ENCODE measurements around the gene SPOUT1.

The SPOUT1 gene

DNA sequence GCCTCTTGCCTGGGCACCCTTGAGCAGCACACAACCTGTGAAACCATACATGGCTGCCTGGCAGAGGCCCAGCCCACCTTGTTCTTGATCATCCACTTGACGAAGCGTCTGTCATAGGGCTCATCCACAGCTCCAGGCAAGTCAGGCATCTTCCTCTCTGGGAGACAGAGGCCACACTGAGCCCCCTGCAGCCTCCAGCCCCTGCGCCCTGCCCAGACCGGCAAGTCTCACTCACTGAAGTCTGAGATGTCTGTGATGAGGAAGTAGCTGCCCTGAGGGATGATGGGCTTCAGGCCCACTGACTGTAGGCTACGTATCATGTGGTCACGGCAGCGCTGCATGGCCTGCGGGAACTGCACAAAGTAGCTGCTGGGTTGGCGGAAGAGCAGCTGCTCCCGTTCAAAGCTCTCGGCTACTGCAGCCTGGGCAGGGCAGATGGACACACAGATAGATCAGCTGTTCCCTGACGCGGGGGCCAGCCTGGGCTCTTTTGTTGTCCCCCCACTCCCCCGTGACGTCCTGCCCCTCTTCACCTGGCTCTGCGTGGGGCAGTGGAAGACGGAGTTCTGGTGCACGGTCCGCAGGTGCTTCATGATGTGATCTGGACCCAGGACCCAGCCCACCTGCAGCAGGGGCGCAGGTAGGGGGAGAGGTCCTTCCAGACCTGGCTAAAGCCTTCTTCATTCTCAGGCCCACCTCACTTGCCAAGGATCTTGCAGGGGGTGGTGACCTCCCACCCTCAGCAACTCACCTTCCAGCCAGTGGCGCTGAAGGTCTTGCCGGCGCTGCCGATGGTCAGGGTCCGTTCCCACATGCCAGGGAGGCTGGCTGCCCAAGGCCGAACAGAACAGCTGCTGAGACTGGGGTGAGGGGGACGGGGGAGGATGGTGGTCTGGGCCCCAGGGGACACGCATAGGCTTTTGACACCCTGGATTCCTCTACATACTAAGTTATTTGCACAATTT, 5.9 kb upstream of the SPOUT1 start:
- no peak for FAIRE-seq

DNA sequence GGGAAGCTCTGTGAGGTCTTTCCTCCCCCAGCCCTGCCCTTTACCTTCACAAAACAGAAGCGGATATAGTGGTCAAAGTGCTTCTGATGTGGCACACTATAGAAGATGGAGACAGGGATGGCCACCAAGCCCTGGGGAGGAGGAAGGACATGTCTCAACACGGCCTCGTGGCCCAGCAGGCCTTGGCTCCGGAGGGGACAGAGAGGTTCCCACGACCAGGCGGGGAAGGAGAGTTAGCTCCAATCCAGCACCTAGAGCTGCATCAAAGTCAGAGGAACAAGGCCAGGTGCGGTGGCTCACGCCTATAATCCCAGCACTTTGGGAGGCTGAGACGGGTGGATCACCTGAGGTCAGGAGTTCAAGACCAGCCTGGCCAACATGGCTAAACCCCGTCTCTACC, 4.1 kb upstream of the SPOUT1 start:
- no peak for FAIRE-seq

DNA sequence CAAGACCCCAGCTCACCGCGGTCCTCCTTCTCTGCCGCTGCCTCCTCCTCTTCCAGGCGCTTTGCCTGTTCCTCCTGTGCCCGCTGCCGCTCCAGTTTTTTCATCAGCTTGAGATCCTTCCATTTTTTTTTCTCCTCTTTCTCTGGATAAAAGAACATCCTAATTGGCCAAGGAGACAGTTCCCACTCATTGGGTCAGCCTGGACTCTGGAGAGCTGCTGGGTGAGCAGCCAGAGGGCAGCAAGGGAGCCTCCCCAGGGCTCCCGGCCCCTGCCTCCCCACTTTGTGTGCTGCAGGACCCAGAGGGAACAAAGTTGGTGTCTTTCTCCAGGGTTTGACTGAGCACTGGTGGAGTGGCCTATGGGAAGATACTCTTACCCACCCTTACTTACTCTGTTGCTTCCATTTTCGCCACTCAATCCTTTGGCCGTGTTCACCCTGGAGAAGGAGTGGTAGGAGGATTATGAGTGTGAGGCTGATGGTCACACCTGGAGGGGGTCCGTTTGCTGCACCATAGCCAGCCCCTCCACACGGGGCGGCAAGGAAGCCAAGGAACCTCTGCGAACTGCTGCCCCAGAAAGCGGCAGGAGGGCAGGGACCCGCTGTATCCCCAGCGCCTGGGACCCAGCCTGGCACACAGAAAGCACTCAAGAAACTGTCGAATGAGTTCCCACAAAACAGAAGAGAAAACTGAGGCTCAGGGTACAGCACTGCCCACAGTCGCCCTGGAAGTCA, 708 bp downstream of the SPOUT1 start:
- FAIRE-seq = no peak

DNA sequence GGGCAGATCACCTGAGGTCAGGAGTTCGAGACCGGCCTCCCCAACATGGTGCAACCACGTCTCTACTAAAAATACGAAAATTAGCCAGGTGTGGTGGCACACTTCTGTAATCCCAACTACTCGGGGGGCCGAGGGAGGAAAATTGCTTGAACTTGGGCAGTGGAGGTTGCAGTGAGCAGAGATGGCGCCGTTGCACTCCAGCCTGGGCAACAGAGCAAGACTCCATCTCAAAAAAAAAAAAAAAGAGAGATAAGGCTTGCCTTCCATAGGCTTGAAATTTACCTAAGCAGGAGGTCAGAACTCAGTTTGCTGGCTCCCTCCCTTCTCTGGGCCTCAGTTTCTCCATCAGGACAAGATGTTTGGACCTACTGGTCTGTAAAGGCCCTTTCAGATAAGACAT, 1.3 kb downstream of the SPOUT1 start:
- FAIRE-seq = no peak

DNA sequence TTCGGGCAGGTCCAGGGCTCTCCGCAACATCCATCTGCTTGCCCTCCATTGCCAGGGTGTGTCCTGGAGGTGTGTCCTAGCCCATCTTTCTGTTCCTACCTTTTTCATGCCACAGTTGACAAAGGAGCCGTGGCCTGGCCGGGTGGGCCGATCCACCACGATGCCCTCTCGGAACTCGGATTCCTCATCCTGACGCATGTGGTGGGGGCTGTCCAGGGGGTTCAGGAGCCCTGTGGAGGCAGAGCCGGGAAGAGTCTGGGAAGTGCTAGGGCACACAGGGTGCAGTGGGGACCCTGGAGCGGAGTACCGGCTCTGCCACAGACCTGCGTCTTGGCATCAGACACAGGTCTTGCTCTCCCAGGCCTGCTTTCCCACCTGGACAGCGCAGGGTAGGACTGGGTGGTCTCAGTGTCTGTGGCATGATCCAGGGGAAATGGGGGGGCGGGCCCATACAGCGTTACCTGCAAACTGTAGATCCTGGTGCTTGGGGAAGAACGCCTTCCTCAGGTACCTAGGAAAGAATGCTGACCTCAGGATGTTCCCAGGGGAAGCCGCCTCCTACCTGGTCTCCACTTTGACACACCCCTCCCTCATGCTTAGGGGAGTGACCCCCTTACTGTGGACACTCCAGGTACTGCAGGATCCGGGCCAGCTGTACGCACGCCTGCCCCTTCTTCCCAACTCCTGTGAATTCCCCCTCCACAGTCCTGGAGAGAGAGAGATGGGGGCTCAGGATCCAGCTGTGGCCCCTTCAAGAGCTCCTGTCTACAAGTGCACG, 3.5 kb downstream of the SPOUT1 start:
- FAIRE-seq = no peak

DNA sequence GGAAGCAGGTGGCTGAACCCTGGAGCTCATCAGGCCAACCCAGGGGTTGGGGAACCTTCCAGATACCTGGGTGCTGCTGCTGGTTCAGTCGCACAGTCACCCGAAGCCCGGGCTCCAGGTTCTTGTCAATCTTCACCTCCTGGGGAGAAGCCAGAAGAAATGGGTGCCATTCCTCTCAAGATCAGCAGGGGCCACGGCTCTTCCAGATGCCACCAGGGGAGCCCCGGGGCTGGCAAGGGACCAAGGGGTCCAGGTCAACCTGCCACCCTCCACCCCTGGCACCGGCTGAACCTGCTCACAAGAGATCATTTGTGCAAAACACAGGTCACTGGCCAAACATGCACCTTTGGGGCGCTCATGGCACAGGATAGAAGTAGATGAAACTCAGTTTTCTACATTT, 4.7 kb downstream of the SPOUT1 start:
- no peak for FAIRE-seq

DNA sequence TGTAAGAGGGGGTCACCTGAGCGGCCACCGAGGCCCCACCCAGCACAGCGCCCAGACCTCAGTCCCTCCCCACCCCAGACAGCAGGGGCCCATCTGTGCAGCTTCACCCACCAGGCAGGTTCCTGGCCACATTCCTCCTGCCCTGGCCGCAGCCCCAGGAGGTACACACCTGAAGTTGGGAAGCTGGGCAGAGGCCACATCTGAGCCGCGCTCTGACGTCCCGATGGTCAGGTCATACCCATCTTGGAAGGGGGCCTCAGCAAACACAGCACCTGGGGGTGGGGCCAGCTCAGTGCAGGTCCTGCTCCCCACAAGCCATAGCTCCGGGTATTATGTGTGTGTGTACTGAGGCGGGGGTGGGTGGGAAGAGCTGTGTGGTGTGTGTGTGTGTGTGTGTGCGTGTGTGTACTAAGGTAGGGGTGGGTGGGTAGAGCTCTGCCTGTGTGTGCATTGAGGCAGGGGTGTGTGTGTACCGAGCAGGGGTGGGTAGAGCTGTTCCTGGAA, 5.6 kb downstream of the SPOUT1 start:
- no peak for FAIRE-seq

DNA sequence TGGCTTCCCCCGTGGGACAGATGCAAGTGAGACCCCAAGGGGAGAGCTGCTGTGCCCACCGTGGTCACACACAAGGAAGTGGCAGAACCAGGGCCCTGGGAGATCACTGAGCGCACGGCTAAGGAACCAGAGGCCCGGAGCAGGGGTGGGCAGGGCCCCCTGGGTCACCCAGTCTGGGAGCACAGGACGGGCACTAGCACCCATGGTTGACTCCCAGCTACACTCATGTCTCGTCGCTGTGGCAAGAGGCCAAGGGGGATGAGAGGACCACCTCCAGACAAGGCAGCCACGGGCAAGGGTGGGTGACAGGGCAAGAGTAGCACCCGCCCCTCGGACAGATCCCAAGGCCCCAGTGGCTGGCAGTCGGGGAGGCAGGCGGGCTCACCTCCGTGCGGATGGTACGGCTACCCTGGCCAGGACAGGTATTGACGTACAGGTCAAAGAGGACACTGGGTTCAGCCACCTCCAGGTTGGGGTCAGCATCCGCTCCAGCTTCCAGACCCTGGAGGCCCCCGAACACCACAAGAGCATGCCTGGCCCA, 6.2 kb downstream of the SPOUT1 start:
- no peak for FAIRE-seq

DNA sequence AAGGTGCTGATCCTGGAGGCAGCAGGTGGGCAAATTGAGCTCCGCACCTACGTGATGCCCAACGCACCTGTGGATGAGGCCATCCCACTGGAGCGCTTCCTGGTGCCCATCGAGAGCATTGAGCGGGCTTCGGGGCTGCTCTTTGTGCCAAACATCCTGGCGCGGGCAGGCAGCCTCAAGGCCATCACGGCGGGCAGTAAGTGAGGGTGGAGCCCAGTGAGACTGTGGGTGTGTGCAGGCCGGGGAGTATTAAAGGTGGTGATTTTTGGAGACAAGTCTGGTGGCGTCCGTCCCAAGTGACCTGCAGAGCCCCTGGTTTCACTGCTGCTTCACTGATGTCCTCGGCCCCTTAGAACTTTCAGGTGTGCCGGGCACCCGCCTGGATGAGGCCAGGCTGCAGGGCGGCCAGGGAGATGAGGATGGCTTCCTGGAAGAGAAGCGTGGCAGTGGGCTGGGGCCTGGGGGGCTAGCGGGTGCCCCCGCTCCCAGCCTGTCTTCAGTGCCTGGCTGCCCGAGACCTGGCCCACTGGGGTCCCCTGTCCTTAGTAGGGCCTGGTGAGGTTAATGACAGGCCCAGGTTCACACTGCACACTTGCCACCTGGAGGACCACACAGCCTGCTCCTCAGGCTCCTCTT, 7.1 kb downstream of the SPOUT1 start:
- FAIRE-seq = no peak

DNA sequence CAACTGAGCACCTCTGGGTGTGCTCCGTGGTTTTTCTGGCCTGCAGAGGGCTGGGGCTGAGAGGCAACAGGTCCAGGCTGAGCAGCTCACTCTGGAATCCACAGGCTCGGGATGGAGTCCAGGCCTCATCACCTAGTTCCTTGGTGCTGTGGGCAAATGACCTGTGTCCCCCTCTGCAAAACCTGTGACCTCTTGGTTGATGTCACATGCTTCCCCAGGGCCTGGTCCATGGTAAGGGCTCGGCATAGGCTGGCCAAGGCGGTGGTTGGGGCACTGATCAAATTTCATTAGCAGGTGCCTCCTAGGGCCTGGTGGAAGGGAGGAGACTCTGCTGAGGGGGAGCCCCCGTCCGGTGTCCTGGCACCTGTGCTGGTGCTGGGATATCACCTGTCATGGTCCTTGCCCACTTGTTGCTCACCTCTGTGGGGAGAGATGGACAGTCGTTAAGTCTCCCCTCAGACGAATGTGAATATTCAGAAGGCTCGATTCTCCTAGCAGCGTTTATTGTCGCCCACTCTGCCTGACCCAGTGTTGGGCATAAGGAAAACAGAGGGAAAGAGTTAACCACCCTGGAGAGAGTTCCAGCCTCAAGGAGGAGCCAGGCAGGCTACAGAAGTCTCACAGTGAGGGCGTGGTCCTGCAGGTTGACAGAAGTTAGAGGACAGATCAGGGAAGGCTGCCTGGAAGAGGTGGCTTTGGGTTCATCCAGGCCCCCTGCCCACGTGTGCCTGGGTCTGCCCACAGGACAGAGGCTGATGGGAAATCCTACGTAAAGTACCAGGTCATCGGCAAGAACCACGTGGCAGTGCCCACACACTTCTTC, 7.8 kb downstream of the SPOUT1 start:
- no peak for FAIRE-seq

DNA sequence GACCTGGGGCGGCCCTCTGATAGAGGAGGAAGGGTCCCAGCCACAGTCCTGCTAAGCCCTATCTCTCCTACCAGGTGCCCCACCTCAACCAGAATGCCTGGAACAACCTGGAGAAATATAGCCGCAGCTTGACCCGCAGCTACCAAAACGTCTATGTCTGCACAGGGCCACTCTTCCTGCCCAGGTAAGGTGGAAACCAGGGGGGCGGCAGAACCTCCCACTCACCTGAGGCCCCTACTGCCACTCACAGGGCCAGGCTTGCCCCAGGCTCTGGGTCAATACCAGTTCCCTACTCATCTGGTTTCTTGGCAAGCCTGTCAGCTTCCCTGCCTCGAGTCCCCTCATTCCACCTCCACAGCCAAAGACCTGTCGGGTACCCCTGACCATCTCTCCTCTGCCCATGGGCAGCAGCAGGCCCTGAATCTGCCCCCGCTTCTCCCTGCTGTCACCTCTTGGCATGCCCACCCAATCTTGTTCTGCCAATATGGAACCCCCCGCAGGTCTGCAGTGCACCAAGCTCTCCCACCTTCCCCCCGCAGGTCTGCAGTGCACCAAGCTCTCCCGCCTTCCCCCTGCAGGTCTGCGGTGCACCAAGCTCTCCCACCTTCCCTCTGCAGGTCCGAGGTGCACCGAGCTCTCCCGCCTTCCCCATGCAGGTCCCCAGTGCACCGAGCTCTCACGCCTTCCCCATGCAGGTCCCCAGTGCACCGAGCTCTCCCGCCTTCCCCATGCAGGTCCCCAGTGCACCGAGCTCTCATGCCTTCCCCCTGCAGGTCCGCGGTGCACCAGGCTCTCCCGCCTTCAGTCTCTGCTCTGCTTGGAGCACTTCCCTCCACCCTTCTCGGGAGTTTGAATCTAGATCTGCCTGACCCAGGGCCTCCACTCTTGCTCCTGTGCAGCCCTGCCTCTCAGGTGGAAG, 8.7 kb downstream of the SPOUT1 start:
- no peak for FAIRE-seq

DNA sequence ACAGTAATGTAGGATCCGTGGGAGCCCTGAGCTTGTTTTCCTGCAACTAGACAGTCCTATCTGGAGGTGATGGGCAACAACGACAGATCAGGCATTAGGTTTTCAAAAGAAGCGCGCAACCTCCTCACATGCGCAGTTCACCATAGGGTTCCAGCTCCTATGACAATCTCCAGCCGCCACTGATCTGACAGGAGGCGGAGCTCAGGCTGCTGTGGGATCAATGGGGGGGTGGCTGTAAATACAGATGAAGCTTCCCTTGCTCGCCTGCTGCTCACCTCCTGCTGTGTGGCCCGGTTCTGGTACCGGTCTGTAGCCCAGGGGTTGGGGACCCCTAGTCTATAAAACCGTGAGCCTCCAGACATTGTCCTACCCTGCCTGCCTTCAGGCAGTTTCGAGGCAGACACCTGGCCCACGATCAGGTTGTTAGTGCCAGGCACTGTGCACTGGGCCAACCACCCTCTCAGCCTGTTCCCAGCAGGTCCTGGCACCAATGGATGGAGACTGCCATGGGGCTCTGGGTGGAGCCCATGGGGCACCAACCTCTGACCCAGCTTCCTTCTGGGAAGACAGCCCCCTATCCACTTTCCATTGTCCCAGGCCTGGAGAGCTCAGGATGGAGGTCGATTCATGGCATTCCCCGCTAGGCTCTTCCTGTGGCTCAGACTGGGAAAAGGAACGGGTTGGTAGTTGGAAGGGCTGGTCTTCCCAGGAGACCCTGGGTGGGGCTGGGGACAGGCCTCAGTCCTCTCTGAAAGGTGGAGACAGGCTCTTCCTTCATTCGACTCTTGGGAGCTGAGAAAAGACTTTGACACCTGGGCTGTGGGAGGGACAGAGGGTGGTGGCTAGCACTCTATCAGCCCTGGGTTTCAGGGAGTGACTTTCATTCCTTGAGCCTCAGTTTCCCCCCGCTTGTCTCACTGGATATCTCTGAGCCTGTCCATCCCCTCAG, 9.6 kb downstream of the SPOUT1 start:
- FAIRE-seq = no peak

DNA sequence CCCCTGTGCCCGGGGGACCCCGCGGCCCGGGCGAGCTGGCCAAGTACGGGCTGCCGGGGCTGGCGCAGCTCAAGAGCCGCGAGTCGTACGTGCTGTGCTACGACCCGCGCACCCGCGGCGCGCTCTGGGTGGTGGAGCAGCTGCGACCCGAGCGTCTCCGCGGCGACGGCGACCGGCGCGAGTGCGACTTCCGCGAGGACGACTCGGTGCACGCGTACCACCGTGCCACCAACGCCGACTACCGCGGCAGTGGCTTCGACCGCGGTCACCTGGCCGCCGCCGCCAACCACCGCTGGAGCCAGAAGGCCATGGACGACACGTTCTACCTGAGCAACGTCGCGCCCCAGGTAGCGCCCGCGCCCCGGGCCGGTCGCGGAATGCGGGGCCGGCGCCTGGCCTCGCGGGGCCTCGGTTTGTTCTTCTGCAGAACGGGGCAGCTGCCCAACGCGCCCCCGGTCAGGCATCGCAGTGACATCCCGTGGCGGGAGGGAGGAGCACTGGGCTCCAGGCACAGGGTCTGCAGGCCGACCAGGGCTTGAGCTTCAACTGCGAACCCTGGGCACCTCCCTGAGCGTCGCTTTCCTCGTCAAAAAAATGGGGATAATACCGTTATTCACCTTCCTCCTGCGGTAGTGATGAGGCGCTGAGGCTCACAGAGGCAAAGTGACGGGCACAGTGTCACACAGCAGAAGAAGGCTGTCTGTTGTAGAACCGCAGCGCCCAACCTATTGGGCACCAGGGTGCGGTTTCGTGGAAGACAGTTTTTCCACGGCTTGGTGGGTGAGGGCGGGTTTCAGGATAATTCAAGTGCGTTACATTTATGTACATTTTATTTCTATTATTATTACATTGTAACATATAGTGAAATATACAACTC, 10.5 kb downstream of the SPOUT1 start:
- no peak for FAIRE-seq

DNA sequence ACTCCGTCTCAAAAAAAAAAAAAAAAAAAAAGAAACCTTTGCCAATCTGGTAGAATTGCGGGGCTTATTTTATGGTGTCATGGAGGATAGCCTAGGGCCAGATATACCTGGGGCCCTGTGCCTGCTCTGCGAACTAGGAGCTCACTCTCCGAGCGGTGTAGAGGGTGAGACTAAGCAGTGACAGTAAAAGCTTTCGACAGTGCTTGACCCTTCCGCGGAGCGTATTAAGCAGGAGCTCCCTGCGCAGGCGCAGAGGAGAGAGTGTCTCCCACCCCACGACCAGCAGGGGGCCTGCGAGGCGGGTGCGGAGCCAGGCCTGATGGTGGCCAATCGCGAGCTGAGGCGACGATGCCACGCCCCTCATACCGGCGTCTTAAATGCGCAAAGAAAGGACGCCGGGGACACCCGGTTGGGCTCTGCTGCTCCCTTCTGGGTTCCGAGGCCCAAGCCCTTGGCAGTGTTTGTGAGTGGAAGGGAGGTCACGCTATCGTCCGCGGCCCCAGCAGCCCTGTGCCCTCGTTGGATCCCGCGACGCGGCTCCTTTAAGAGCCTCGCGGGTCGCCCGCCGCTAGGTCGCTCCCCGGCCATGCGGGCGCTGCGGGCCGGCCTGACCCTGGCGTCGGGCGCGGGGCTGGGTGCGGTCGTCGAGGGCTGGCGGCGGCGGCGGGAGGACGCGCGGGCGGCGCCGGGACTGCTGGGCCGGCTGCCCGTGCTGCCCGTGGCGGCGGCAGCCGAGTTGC, 11.3 kb downstream of the SPOUT1 start, which contains the start of gene ENDOG:
TSS of gene ENDOG (plus strand) at position 402 of the 740 bp plus-strand sequence. CDS start at position 587, 185 bp downstream.
- FAIRE-seq = peak; percentile 12

DNA sequence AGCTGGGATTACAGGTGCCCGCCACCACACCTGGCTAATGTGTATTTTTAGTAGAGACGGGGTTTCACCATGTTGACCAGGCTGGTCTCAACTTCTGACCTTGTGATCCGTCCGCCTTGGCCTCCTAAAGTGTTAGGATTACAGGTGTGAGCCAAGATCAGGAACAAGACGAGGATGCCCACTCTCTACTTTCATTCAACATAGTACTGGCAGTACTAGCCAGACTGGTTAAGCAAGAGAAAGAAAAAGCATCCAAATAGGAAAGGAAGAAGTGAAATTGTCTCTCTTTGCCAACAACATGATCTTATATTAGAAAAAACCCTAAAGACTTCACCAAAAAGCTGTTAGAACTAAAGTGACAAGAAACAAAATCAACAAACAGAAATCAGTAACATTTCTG, 18.7 kb downstream of the SPOUT1 start:
- FAIRE-seq = no peak

DNA sequence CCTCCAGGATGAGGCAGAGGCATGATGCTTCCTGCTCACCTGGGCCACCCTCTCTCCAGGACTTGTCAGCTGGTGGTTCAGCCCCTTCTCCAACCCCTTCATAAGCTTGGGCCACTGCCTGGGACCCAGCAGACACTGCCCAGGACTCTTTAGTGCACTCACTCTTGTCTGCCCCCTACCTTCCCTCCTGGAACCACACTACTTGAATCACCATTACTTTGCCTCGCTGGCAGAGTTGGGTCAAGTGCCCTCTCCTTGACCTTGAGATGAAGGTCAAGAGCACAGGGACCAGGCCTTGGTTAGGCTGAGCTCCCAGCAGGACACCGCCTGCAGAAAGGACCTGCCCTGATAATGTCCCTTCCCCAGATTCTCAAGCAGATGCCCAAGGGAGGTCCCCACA, 19.8 kb downstream of the SPOUT1 start:
- no peak for FAIRE-seq

DNA sequence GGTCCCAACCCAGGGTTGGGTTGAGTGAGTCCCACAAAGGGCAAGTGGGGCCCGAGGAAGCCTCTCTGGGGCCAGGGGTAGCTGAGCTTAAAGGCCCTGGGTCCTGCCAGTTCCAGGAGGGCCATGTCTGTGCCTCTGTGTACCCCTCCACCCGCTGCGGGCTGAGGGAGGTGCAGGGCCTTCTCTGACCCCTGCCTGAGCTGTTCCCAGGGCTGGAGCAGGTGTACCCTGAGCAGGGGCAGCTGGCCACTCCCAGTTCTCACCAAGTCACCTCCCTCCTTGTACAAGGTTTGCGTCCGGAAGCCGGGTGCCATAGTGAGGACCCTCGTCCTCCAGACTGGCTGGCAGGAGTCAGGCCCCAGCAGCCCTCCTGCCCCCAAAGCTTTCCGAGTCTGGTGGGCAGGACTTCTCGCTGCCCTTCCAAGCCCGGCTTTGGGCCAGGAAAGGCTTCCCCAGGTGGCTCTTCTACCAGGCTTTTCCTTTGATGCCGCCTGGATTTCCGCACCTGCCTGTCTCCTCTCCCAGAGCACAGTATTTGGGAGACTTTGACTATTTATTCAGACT, 20.5 kb downstream of the SPOUT1 start:
- FAIRE-seq = no peak
